NCI-H2196 (cell line): ENCODE measurements around the gene BMP2K.
"Not testable (repeated sequence)": the region's sequence is repeated elsewhere in the genome, so short reads cannot be mapped to it uniquely, and the experiment has no call there.

Experiments
- DNase-seq: peaks from one replicate; lab custom pipeline; 2025; ENCODE audit not compliant: unreplicated experiment; lab: John Stamatoyannopoulos, UW

The BMP2K gene

GRCh38 chr4:78787392-78788006 is 11.3 kb downstream of the BMP2K start:
- DNase-seq, result no peak

DNA sequence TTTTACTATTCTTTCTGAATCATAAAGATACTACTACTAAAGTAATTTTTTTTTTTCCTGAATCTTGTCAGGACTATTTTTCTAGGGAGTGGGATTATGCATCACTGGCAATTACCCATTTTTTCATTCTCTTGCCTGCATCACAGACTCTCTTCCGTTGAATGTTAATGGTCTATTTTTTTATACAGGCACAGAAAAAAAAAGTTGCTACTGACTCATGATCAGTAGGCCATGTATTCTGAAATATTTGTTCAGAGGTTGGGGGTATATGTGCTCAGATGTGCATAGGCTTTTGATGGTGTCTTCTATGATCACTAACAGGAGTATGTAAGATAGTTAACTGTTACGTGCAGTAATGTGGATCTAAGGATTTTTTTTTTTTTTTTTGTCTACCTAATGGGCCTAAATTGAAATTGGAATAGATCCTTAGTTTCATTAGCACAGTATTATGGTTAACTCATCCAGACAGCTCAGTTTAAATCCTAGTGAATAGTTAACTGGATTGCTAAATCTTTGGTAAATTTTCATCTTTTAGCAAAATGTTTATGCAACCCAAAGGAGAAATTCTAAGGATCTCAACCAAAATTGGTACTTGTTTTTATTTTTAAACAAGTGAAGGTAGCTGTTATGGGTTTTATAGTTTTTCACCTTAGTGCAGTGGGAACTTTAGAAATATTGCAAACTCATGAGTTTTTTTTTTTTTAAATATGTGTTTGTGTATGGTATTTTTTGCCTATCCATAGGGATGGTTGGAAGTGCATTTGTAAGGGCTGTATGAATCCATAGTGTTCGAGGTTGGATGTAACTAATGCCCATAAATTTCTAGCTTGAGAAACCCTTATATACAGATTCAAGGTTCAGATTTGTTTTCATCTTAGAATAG is 12.1 kb downstream of the BMP2K start:
- no peak for DNase-seq

GRCh38 chr4:78795594-78796416 is 19.7 kb downstream of the BMP2K start:
- not testable (repeated sequence) for DNase-seq

GRCh38 chr4:78796526-78796925 is 20.4 kb downstream of the BMP2K start:
- DNase-seq, result no peak

- DNase-seq, result no peak
These were observed 21.7 kb downstream of the BMP2K start for GRCh38 chr4:78797777-78798284.

- no peak for DNase-seq
These were observed 23.7 kb downstream of the BMP2K start for GRCh38 chr4:78799551-78800495.

- no peak for DNase-seq
These were observed 24.8 kb downstream of the BMP2K start for GRCh38 chr4:78800965-78801364.

DNA sequence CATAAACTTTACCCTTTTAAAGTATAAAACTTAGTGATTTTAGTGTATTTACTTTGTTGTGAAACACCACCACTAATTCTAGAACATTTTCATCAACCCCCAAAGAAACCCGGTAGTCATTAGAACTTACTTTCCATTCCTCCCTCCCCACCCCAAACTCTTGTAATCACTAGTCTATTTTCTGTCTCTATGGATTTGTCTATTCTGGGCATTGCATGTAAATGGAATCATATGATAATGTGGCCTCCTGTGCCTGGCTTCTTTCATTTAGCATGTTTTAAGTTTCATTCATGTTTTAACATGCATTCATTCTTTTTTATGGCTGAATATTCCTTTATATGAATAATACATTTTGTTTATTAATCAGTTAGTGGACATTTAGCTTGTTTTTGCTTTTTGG is 27.8 kb downstream of the BMP2K start:
- no peak for DNase-seq

DNA sequence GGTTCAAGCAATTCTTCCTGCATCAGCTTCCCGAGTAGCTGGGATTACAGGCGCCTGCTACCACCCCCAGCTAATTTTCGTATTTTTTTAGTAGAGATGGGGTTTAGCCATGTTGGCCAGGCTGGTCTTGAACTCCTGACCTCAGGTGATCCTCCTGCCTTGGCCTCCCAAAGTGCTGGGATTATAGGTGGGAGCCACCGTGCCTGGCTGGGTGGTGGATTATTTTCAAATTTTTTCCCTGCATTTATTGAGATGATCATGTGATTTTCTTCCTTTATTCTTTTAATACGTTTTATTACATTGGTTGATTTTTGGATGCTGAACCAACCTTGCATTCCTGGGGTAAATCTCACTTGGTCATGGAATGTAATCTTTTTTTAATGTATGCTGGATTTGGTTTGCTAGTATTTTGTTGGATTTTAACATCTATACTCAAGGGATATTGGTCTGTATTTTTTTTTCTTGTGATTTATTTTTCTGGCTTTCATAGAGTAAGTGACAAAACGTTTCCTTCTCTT is 30.9 kb downstream of the BMP2K start:
- no peak for DNase-seq

DNA sequence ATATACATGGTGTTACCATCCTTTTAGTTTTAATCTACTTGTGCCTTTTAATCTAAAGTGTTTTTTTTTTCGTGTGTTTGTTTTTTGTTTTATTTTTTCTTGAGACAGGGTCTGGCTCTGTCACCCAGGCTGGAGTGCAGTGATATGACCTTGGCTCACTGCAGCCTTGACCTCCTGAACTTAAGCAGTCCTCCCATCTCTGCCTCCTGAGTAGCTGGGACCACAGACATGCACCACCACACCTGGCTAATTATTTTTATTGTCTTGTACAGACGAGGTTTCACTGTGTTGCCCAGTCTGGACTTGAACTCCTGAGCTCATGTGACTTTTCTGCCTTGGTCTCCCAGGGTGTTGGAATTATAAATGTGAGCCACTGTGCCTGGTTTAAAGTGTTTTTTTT is 33.1 kb downstream of the BMP2K start:
- DNase-seq, result no peak

GRCh38 chr4:78809928-78810835 is 34.0 kb downstream of the BMP2K start:
- DNase-seq, result no peak

- DNase-seq, result no peak
These were observed 34.9 kb downstream of the BMP2K start for GRCh38 chr4:78811034-78811433.

GRCh38 chr4:78818530-78819079 is 42.5 kb downstream of the BMP2K start:
- no peak for DNase-seq

- DNase-seq, result no peak
These were observed 47.9 kb downstream of the BMP2K start for GRCh38 chr4:78824001-78824400.

DNA sequence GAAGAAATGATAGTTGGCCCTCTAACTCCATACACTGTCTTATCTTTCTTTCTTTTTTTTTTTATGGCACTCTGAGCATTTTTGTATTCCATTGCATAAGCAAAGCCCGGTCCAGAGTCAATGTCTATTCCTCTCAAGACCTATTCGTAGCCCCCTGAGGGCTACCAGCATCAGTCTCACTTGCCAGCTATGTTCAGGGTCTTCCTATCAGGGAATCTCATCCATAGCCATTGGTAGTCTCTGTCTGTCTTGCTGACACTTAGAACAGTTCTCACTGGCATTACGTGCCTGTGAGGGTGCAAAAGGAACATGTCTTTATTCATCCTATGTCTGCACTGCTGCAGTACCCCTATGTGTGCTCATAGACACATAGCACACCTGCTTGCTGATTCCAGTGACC is 51.0 kb downstream of the BMP2K start:
- no peak for DNase-seq

DNA sequence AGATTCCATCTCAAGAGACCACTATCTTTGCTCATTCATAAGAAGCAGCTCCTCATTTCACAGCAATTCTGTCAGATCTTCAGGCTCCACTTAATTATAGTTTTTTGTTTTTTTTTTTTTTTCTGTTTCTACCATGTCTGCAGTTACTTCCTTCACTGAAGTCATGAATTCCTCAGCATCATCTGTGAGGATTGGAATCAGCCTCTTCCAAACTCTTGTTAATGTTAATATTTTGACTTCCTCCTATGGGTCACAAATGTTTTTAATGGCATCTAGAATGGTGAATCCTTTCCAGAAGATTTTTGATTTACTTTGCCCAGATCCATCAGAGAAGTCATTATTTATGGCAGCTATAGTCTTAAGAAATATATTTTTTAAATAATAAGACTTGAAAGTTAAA is 53.1 kb downstream of the BMP2K start:
- no peak for DNase-seq

DNA sequence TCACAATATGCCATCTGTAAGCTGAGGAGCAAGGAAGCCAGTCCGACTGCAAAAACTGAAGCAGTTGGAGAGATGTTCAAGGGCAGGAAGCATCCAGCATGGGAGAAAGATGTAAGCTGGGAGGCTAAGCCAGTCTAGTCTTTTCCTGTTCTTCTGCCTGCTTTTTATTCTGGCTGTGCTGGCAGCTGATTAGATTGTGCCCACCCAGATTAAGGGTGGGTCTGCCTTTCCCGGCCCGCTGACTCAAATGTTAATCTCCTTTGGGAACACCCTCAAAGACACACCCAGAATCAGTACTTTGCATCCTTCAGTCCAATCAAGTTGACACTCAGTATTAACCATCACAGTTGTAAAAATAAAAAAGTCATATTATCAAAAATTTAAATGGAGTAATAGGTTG is 63.5 kb downstream of the BMP2K start:
- DNase-seq, result not testable (repeated sequence)

DNA sequence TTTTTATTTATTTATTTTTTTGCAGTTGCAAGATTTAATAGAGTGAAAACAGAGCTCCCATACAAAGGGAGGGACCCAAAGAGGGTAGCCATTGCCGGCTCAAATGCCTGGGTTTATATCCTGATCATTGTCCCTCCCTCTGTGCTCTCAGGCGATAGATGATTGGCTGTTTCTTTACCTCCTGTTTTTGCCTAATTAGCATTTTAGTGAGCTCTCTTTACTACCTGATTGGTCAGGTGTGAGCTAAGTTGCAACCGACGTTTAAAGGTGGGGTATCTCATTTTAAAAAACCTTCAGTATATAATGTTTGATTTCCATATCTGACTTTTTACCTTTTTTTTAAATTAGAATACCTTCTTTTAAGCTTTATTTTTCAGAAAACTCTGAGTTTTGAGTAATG is 64.1 kb downstream of the BMP2K start:
- DNase-seq, result not testable (repeated sequence)

DNA sequence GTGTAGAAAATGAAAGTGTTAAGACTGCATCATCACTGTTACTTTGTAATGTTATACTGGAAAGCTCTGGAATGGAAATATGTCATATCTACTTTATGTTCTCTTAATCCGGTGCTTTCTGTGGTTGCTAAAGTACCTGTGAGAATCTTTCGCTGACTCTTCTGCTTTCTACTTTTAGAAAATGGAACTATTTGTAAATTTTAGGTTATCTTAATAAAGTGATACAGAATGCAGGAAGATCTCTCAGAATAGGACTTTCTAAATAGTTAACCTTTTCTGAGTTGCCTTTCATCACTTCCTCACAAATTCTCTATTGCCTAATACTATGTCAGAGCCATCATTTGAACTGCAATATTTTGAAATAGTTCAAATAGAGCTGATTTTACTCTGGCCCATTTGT is 69.3 kb downstream of the BMP2K start:
- no peak for DNase-seq
